ENCODE data around the gene CEP72.

The CEP72 gene

DNA sequence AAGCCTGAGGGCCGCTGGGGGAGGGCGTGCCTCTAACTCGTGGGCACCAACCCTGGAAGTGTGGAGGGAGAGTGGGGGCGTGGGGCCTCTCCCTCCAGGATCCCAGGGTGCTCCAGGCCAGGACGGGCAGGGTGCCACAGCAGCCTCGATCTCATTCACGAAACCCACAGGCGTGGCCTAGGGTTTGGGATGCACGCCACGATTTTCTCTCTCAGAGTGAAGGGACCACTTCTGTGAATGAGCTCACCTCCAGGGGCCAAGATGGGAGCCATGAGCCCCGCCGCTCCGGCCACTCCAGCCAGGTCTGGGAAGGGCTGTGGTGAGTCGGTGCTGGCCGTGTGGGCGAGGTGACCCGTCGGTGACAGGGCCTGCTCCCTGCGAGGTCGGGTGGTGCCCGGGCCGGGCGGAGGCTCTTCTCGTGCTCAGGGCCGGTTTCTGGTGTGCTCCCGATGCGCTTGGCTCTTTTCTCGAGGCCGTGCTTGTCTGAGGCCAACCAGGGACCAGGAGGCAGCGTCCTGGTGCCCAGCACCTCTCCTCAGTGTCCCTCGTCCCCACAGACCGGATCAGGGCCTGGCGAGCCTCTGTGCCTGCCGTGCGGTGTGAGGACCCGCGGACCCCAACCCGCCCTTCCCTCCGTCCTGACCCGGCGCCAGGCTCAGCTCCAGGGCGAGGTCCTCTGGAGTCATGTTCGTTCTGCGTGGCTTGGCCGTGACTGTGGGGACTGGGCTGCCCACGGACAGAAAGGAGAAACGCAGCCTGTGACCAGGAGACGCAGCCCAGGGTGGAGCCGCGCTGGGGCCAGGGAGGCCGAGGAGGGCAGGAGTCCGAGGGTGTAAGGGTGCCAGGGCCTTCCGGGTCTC, 50.0 kb downstream of the CEP72 start:
- DNase-seq: no peak

DNA sequence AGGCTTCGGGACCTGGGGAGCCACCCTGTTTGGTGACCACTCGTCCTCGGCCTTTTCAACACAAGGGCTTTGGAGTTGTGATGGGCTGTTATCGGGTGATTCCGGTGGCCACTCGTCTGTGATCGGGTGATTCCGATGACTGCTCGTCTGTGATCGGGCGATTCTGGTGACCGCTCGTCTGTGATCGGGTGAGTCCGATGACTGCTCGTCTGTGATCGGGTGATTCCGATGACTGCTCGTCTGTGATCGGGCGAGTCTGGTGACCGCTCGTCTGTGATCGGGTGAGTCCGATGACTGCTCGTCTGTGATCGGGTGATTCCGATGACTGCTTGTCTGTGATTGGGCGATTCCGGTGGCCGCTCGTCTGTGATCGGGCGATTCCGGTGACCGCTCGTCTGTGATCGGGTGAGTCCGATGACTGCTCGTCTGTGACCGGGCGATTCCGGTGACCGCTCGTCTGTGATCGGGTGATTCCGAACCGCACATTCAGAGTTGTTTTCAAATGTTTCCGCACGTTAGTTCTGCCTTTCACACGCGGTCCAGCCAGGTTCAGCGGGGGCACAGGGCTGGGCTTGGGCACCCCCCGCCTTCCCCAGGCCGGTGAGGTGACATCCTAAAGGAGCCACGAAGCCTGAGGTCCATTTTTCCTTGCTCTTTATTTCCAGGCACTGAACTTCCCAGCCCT, 50.8 kb downstream of the CEP72 start:
- no peak for DNase-seq

DNA sequence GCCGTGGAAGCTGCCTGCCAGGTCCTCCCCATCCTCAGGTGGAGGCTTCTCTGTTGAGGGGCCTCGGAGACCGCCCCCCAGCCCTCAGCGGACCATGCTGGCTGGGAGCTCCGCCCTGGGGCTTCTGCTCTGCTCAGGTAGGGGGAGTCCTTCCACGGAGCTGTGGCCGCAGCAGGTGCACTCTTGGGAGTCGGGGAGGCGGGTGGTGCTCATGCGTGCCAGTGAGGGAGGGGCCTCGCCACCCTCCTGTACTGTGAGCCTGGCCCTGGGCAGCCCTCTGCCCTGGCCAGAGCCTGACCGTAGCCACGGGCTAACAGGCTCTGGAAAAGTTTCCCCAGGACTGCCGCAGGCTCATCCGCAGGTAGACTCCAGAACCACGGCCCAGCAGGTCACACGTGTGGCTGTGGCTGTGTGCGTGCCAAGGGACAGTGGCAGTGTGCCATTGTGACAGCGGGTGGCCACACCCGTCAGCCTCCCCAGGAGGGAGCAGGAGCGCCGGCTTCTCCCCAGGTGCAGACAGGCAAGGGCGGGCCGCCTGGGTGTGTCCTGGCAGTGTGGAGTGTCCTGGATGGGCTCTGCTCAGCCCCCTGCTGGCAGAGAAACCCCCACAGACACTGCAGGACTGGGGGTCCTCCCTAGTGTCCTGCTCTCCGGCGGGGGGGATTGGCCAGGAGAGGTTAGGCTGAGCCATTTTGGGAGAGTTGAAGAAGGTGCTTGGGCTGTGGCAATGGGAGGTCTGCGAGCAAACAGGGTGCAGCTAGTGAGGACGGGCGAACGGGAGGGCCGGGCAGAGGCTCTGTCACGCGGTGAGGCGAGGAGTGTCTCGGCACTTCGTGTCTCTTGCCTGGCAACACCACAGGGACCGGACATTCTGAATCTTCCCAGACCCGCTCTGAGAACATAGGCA, 51.5 kb downstream of the CEP72 start:
- no peak for DNase-seq

DNA sequence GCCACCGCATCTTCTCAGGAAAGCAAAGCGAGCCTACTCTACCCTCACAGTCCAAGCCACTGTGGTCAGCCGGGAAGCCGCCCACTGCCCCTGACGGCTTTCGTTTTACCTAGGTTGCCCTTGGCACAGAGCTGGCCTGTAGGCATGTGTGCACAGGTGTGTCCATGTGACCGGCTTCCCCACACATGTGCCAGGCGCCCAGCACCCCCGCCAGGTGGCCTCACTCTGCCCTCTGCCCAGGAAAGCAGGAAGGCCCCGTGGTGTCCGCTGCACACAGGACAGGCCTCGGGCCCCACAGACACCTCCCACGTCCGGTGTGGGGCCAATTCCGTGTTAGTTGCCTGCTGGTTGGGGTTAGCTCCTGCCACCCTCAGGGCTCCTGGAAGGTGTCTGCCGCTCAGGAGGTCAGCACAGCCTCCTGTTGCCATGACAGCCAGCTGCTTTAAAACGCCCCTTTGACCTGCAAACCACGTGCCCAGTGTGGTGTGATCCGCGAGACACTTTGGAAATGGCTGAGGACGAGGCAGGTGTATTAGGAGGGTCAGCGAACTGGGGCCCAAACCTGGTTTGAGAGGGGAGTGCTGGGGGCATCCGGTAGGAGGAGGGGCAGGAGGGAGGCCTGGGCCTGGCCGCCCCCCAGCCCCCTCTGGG, 52.3 kb downstream of the CEP72 start:
- DNase-seq: no peak

DNA sequence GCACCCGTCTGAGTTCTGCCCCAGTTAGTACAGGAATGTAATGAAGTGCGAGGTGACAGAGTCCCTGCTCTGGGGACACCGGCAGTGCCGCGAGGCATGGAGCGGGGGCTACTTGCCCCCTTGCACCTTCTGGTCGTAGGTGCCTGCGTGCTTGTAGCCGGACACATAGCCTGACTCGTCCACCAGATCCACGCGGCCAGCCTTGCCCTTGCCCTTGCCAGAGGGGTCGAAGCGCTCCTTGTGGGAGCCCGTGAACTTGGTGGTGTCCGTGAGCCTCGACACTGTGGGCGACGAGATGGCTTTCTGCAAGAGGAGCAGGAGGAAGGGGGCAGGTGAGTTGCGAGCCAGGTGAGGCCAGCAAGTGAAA, 52.8 kb downstream of the CEP72 start:
- DNase-seq: no peak

DNA sequence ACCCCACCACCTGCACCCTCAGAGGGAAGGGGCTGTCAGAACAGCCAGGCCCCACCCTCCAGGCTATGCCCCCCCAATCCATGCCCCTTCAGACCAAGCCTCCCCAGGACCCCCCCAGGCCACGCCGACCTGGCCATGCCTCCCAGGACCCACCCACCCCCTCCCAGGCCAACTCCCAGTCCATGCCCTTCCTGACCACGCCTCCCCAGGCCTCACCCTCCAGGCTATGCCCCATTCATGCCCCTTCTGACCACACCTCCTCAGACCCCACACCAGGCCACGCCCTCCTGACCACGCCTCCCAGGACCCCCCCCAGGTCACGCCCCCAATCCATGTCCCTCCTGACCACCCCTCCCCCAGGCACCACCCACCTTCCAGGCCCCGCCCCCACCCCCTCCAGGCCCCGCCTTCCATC, 53.4 kb downstream of the CEP72 start:
- DNase-seq: no peak

DNA sequence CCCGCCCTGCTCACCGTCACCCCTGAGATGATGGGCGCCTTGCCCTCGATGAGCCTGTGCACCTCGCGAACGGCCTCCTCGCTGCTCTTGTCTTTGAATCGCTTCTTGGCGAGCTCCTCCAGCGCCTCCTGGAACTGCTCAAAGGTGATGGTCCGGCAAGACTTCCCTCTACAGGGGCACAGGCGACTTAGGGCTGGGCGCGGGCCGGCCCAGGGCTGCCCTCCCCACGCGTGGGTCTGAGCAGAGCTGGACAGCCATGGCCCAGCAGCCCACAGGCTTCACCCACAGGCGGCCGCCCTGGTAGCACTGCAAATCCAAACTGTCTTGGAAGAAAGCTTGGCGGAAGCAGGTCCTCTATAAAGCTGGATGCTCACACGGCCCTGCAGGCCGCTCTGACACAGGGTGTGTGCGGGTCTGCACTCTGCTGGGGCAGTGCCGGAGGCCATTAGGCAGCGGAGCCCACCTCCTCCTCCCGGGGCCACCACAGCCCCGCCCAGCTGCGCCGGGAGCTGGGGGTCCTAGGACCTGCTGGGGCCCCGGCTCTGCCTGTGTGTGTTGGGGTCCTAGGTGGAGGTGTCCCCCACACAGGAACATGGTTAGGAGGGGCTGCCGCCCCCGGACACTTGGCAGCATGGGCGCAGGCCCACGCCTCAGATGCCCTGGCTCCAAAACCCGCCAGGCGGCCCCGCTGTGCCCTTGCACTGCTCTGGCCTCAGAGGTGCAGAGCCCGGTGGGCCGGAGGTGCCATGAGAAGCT, 54.0 kb downstream of the CEP72 start:
- DNase-seq: no peak

DNA sequence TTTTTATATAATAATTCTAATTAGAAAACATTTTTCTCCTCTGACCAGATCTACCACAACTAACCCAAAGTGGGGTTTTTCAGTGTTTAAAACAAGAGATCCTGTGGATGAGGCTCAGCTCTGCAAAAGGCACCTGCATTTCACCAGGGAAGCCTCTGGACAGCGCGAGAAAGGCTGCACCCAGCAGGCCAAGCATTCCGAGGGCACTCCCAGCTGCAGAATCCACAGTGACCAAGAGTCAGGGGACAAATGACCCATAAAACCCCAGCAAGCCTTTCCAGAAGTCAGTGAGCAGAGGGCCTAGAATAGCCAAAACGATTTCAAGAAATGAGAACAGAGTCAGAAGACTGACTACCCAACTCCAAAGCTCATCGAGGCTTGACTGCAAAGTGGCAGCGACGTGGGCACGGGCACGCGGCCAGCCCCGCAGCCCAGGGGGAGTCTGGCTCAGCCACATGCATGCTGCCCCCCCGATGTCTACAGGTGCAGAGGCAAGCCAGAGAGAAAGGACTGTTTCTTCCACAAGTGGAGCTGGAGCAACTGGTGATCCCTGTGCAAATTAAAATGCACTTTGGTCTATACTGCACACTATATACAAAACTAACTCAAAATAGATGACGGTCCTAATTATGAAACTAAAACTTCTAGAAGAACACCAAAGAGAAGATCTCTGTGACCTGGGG, 54.8 kb downstream of the CEP72 start:
- no peak for DNase-seq

DNA sequence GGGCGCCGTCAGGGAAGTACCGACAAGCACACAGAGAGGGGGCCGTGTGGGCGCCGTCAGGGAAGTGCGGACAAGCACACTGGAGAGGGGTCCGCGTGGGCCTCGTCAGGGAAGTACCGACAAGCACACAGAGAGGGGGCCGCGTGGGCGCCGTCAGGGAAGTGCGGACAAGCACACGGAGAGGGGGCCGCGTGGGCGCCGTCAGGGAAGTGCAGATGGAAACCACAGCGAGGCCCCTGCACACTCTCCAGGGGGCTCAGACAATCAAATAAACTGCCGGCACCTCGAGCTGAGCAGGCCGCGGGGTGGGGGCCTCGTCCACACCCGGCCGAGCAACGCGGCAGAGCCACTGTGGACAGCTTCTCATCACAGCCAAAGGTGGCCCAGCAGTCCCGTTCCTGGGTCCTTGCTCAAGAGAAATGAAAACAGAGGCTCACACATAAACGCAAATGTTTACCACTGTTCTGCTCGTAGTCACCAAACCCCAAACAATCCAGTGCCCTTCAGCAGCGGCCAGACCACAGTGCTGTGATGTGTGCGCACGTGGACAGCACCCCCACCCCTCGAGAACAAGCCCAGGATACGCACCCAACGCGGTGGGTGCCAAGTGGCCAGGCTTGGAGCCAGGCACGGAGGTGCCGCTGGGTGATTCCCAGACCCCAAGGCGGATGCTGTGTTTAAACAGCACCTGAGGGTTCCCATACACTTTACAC, 56.3 kb downstream of the CEP72 start:
- DNase-seq: no peak

DNA sequence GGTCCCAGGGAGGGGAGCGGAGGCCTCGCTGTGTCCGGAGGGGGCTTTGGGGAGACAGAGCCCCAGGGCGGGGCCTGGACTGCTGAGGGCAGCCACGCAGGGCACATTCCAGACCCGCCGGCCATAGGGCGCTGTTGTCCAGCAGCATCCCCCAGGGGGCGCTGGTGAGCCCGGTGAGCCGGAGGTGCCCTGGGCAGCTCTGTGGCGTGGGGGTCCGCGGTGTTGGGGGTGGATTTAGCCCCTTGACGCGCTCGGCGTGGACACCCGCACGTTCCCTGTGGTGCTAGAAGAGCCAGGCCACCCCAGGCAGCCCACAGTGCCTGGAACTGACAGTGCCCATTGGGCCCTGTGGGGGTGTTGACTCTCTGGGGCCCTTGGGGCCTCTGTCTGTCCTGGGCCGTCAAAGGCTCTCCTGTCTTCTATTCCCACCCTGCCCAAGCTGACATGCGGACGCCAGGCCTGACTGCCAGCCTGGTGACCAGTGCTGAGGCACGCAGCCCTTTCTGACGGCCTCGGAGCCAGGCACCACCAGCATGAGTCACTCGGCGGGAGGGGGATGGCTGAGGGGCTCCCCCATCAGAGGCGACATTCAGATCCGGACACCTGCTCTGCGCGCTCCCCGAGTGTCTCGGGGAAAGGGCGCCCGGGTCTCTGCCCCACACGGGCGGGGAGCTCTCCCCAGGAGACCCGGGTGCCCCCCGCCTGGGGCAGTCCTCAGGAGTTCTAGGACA, 57.1 kb downstream of the CEP72 start:
- DNase-seq: no peak

DNA sequence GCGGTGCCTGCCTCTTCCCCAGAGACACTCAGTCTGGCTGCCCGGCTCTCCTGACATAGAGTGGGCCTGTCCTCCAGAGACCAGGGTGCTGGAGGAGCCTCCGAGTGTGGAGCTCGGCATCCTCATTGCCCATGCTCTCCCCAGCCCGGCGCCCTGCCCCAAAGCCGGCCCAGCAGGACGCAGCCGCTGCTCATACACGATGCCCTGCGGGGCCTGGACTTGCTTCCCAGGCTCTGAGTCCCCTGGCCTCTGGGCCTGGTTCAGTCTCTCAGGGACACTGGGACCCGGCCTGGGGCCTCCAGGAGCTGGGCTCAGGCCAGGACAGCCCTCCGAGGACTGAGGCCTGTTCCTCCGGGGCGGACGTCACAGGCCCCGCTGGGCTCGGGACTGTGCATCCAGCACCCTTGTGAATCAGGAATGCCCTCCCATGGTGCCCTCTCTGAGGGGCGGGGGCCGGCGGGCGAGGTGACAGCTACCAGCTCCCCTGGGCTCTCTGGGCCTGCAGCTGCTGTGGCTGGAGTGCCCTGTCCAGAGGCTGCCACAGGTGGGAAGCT, 57.8 kb downstream of the CEP72 start:
- DNase-seq: no peak

DNA sequence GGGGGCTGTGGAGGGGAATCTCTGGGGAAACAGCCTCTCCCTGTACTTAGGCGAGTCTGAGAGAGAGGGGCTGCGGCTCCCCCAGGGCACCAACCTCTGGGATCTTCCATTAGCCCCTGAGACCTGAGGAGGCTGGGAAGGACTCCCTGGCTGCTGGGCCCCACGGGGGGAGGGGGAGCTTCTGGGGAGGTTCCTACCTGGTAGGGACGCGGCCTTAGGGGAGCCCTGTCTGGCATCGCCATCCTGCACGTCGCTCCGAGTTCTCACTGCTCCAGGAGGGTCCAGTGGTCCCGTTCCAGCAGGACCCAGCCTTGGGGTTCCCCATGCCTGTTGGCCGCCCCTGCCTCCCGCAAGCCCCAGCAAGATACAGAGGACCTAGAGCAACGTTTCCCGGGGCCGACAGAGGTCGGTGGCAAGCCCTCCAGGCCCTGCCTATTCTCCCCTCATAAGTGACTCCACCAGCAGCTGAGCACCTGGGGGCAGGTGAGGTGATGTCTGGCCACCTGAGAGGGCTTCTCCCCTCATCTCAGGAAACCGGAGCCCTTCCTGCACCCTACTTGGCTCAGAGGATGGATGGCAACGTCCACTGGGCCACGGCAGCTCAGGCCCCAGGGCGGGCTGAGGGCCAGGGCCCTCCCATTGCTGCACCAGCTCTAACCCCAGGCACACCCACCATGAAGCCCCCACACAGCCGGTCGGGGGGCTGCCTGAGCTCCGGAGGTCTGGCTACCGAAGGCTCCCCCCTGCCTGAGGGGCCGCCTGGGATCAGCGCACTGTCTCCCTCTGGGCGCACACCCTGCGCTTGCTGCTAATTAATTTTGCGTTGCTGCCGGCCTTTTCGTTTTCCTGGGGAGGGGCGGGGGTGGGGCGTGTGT, 58.5 kb downstream of the CEP72 start:
- no peak for DNase-seq

DNA sequence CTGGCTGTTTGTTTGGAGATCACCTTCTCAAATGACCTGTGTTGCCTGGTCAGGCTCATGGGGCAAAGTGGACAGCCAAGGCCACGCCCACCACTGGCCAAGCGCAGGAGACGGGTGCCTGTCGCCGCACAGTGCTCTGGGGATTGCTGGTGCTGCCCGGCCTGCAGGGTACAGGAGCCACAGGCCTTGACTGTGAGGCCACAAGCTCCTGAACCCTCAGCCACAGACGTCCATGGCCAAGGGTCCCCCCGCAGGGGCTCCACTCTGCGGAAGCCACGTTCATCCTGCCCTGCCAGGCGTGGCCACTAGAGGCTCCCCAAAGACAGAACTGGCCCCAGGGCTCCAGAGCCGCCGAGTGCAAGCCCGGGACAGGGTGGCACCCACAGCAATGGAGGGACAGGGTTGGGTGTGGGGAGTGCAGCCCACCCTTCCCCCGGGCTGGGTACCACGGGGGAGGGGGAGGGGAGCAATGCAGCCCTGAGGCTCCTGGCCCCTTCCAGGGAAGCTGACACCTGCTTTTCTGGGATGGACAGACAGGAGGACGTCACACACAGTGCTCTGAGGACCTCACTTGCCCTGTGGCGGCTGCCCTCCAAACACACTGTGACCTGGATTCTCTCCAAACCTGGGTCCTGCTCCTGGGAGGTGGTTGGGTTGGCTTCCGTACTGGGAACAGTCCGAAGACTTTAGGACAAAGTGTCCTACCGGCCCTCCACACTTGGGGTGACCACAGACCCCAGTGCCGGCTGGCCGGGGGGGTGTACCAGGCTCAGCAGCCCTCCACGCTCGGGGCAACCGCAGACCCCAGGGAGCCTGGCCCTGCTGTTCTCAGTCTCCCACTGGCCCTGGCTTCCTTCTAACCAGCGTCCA, 59.6 kb downstream of the CEP72 start:
- peak; percentile 20 to 28 for DNase-seq

DNA sequence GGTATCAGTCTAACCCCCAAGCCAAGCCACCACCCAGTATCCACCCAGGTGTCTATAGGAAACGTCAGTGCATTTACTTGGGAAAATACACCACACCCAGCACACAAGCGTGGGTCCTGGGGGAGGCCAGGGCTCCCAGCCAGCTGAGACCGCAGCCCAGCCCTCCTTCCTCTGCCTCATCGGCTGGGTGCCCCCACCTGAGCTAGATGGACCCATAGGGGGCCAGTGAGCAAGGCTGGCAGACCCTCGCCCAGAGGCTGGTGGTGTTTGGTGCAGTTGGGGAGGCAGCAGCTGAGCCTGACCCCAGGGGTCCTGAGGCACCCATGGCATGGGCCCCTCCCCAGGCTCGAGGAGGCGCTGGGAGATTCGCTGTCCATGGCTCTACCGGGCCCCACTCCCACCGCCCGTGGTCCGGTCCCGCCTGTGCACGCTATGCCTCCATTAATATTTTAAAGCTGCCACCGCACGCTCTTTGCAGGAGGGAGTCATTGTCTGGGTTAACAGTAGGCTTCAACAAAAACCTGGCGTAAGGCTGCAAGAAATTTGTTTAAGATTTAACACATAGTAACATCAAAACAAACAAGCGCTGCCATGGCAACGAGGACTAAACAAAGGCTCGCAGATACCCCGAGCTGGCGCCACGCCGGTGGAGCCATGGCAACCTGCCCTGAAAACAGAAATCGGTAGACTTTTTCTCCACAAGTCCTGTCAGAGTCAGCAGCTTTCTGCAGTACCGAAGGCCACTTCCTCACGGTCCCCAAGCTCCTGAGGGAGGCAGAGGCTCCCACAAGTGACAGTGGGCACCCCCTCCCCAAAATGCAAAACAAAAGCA, 60.4 kb downstream of the CEP72 start:
- DNase-seq: no peak

DNA sequence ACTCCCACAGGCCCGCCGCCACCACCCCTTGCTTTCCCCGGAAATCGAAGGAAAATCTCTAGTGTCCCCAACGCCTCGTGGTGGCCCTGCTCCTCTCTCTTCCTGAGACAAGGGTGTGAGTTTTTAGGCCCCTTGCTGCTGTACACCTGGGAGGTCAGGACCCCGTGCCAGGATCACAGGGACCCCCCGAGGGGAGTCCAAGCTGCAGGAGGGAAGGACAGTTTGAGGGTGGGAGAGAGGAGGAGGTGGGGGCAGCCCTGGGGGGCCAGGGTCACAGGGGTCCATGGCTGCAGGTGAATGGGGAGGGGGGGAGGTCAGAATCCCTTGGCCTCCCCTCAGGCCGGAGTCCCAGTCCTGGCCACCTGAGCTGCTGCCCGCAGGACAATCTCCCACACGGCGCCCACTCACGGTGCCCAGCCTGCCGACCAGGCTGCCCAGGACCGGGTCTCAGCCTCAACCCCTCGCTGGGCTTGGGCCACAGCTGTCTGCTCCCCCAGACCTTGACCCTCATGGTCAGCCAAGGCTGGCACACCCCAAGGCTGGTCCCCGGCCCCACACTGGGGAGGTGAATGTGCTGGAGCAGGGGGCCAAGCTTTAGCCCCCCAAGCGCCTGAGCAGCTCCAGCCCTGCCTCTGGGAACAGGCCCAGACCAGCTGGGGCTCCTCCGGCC, 61.2 kb downstream of the CEP72 start:
- DNase-seq: no peak

All from AML-193 (cell line).